CD4-positive, alpha-beta T cell treated with Interleukin-4 for 1 hour (primary cell): ENCODE measurements around the gene CRMP1.

Experiments
- DNase-seq, 2 donors: peaks; one replicate each; pipeline ENCODE4 v3.0.0-alpha.2; 2020 to 2022

CRMP1 gene

DNA sequence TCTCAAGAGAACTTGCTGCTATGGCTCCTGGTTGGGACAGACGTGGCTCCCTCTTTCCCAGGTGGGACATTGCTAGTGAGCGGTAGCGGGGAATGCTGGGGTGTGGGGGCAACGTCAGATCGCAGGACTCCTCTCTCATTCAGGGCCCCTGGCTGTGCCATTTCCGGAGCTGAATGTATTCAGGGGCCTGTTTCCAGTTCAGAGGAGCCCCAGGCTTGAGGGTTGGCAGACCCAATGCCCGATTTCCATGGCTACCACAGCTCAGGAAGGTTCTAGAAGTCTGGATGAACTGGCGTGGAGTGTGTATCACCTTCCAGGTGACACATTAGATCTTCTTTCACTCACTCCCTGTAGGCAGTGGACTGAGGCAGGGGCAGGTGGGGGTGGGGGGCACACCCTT lies 26.2 kb upstream of the CRMP1 start:
- no peak for DNase-seq

- DNase-seq, result no peak
Measured at GRCh38 chr4:5918331-5918985, 25.6 kb upstream of the CRMP1 start.

DNA sequence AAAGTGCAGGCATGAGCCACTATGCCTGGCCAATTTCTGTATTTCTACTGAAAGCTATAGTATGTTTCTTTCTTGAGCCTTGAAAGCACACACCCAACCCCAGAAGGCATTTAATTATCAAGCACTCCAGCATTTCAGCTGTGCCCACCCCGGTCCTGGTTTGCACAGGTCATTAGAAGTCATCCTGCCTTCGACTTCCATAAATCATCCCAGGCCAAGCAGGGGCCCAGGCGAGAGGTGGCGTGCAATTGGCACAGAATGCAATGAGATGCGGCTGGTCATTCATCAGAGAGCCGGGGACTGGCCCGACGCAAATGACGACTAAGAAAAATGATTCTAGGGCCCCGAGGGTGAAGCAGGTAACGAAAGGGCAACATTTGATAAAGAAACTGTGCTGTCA lies 24.8 kb upstream of the CRMP1 start:
- no peak for DNase-seq

DNA sequence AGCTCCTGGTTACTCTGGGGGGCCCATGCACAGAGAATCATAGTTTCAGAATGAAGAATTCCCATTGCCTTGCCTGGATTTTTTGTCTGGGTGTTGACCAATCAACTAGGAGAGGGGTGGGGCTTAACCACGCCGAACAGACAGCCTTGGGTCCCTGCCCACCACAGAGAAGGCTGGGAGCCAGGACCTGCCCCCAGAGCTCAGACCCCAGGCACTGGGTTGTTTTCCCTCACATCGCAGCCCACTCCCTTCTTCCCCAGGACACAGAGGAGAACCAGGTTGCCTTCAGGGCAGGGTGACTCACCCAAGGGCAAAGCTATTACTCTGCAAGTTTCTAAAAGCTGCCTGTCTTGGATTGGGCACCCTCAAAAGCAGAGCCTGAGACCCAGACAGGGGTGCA lies 23.3 kb upstream of the CRMP1 start:
- no peak for DNase-seq

GRCh38 chr4:5913454-5913853 lies 20.6 kb upstream of the CRMP1 start:
- no peak for DNase-seq

- DNase-seq, result no peak
Measured at GRCh38 chr4:5912614-5913019, 19.7 kb upstream of the CRMP1 start.

DNA sequence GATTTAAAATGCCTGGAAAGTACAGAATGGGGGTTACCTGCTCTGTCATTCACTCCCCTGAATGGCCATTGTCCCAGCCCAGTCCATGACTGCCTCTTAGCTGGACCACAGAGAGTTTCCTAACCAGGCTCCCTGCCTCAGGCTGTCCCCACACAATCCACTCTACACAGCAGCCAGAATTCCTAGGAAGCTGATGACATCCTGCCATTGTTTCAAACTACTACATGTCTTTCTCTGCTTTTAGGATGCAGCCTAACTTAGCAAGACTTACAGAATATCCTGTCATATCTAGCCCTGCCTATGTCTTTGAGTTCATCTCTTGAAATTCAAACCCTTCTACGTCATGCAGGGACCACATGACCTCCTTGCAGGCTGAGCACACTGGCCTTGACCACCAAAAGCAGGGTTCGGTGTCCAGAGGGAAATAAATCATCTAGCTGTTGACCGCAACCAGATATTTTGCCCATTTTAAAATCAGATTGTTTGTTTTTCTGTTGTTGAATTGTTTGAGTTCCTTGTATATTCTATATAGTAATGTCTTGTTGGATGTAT lies 16.1 kb upstream of the CRMP1 start:
- DNase-seq, result no peak

DNA sequence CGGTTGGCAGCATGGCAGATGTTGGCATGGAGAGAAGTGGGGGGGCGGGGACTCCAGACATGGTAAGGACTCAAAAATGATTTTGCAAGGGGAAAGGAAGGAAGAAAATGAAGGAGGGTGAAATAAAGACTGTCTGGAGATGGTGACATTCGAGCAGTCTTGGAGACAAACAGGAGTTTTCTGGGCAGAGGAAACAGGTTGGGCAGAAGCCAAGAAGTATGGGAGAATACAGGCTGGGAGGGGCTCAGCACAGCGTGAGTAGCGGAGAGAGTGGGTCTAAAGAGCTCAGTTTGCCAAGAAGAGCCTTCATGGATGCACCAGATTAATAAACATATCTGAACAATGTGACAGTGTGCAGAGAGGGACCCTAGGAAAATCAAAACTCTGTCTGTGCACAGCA lies 13.3 kb upstream of the CRMP1 start:
- no peak for DNase-seq

- DNase-seq, result no peak
Measured at GRCh38 chr4:5905714-5906113, 12.8 kb upstream of the CRMP1 start.

- DNase-seq, result no peak
Measured at GRCh38 chr4:5900844-5901243, 8.0 kb upstream of the CRMP1 start.

DNA sequence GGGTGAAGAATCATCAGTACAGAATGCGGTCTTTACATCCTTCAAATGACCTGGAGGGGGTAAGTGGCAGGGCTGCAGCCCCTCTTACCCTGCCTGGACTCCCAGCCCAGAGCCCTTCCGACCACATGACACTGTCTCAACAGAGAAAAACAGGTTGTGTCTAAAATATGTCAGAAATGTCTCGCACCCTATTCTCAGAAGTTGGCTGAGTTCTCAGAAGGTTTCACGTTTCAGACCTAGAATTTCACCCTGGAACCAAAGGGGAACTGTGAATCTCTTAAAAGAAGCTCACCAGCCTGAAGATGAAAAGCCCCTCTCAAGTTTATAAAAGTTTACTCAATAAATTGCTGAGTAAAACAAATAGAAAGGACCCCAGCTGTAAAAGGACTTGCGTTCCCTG lies 7.0 kb upstream of the CRMP1 start:
- no peak for DNase-seq

DNA sequence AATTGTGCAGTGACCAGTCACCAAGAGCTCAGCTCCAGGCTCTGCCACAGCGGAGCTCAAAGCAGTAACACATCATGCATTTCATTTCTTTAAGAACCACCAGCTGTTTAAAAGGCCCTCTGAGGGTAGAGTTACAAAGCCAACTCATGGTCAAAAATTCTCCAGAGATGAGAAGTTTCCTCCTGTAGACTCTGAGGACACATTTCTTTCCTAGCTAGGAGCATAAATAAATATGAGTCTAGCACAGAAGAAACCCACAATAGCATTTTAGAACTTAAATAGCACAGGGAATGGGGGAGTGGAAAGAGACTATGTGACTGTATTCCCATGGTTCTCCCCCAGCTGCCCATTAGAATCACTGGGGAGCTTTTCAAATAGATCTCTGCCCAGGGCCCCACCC lies 6.5 kb upstream of the CRMP1 start:
- DNase-seq, result no peak

- no peak for DNase-seq
Measured at GRCh38 chr4:5897674-5898073, 4.8 kb upstream of the CRMP1 start.

DNA sequence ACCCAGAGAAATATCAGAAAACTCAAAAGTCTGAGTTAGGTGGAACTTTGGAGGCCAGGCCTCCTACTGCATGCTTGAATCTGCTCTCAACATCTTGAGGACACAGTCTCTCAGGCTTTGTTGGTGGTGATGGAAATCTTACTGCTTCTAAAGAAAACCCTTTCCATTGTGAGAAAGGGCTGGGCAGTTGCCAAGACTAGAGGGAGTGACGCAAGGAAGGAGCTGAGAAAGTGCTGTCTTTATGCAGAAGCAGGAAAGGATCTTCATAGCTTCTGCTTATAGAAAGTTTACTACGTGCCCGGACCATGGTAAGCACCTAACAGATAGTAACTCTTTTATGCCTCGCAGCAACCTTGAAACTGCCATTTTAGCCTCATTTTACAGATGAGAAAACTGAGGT lies 2.4 kb upstream of the CRMP1 start:
- no peak for DNase-seq

DNA sequence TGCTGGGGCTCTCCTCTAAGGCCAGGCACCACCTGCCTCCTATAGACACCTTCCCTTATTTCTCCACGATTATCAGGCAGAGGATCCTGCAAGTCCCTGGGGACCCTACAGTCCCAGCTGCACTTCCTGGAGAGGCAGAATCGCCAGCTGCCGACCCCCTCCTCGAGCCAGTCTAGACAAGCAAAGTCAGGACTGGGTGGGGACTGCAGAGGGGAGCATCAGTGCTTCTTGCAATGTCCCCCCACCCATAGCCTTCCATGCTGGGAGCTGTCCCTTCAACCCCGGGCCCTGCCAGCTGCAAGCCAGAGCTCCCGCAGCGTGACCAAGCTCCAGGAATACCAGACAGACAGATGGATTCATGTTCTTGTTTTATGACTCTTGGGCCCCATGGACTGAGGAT lies 1.4 kb upstream of the CRMP1 start:
- DNase-seq, result no peak

DNA sequence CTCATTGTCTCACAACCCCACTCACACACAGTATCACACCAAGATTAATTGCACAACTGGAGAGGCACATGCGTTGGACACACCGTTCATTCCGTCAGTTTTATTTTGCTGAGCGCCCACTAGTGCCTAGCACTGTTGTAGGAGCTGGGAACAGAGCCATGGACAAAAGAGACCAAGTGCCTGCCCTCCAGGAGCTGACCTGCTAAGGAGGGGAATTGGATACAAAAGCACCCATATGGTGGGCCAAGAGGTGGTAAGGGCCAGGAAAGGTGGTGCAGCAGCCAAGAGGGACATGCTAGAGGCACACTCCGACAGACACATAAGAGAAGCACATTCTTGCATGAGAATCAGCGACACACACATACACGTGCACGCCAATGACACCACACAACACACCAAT lies 705 bp upstream of the CRMP1 start:
- DNase-seq, result no peak

- DNase-seq, result no peak
Measured at GRCh38 chr4:5892323-5893003, 423 bp downstream of the CRMP1 start.

- no peak for DNase-seq
Measured at GRCh38 chr4:5891563-5892322, 1.1 kb downstream of the CRMP1 start.

DNA sequence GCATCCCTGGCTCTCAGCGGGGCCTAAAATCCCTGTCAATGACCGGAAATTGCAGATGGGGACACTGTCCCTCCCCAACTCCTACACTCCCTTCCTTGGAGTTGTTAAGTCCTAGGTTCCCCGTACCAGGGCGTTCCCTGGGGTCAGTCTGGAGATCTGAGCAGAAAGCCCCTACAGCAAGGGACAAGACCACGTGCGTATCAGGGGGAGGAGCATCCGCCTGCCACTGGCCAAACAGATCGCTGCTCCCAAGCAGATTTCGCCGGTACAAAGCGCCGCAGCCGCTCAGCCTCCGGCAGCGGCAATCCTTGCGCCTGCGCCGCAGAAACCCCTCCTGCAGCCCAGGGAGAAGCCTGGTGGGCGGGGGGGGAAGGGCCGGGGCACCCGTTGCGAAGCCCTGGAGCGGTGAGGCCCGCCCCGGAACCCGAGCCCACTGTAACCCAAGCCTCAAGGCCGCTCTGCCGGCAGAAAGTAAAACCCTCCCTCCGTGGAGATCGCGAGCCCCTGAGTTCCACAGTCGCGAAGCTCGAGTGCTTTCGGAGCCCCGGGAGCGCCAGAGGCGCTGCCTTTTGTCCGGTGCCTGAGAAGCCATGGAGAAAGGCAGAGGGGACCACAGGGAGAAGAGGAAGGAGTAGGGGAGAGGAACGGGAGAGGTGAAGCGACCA lies 2.7 kb downstream of the CRMP1 start:
- no peak for DNase-seq

GRCh38 chr4:5889002-5889696 lies 3.7 kb downstream of the CRMP1 start:
- DNase-seq, result no peak

GRCh38 chr4:5888222-5889001 lies 4.5 kb downstream of the CRMP1 start:
- DNase-seq, result no peak
